Retinal pigment epithelial cell (primary cell): ENCODE data around the gene AGTPBP1.
"Not testable (repeated sequence)": the region's sequence is repeated elsewhere in the genome, so short reads cannot be mapped to it uniquely, and the experiment has no call there.

Experiments
- DNase-seq: peaks from one replicate; pipeline ENCODE4 v3.0.0-alpha.2; 2010; ENCODE audit warnings: low read depth
- H3K4me3 ChIP-seq: 2 replicates; pipeline ENCODE4 v1.5.1; 2011; ENCODE audit warnings: mild to moderate bottlenecking, low read length, control low read depth, moderate library complexity
- TF ChIP-seq, protein P1 (sequence below): conservative IDR thresholded peaks from 2 replicates; pipeline ENCODE4 v1.5.1; 2011; ENCODE audit warnings: low read depth, low read length, control low read depth, inconsistent platforms

Gene AGTPBP1, protein sequence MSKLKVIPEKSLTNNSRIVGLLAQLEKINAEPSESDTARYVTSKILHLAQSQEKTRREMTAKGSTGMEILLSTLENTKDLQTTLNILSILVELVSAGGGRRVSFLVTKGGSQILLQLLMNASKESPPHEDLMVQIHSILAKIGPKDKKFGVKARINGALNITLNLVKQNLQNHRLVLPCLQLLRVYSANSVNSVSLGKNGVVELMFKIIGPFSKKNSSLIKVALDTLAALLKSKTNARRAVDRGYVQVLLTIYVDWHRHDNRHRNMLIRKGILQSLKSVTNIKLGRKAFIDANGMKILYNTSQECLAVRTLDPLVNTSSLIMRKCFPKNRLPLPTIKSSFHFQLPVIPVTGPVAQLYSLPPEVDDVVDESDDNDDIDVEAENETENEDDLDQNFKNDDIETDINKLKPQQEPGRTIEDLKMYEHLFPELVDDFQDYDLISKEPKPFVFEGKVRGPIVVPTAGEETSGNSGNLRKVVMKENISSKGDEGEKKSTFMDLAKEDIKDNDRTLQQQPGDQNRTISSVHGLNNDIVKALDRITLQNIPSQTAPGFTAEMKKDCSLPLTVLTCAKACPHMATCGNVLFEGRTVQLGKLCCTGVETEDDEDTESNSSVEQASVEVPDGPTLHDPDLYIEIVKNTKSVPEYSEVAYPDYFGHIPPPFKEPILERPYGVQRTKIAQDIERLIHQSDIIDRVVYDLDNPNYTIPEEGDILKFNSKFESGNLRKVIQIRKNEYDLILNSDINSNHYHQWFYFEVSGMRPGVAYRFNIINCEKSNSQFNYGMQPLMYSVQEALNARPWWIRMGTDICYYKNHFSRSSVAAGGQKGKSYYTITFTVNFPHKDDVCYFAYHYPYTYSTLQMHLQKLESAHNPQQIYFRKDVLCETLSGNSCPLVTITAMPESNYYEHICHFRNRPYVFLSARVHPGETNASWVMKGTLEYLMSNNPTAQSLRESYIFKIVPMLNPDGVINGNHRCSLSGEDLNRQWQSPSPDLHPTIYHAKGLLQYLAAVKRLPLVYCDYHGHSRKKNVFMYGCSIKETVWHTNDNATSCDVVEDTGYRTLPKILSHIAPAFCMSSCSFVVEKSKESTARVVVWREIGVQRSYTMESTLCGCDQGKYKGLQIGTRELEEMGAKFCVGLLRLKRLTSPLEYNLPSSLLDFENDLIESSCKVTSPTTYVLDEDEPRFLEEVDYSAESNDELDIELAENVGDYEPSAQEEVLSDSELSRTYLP

DNA sequence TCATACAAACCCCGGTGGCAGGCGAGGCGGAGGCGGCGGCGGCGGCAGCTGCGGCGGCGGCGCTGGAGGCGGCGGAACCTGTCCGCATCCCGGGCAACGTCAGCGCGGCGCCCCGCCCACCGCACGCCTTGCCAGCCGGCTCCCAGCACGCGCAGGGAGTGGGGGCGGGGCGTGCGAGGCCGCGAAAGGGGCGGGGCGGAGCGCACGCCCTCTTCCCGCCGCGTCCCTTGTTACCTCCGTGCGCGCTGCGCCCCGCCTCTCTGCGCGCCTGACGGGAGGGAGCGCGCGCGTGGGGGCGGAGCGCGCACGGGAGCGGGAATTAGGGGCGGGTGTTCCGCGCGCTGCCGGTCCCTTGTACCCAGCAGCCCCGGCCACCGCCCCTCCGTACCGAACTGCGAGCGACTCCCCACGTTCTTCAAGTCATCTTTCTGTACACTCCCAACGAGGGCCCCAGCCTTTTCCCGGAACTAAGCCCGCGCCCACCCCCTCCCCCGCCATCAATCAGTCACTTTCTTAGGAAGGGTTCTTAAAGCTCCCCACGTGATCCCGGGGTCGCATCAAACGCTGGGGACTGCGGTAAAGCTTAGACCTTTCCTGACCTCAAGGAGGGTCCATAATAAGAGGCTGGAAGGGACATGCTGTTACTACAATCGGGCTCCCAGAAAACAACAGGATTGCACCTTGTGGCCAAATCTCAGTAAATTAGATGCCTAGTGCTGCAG lies at the start of gene AGTPBP1:
AGTPBP1 (minus strand) TSS at position 80 of the 722 bp plus-strand sequence. CDS start 29,421 bp downstream, outside the sequence.
- peak; percentile 58 for DNase-seq
- TF ChIP-seq, protein P1, sequence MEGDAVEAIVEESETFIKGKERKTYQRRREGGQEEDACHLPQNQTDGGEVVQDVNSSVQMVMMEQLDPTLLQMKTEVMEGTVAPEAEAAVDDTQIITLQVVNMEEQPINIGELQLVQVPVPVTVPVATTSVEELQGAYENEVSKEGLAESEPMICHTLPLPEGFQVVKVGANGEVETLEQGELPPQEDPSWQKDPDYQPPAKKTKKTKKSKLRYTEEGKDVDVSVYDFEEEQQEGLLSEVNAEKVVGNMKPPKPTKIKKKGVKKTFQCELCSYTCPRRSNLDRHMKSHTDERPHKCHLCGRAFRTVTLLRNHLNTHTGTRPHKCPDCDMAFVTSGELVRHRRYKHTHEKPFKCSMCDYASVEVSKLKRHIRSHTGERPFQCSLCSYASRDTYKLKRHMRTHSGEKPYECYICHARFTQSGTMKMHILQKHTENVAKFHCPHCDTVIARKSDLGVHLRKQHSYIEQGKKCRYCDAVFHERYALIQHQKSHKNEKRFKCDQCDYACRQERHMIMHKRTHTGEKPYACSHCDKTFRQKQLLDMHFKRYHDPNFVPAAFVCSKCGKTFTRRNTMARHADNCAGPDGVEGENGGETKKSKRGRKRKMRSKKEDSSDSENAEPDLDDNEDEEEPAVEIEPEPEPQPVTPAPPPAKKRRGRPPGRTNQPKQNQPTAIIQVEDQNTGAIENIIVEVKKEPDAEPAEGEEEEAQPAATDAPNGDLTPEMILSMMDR: peak; percentile 9
- H3K4me3 ChIP-seq: peak within 1 kb of the TSS; percentile 78

DNA sequence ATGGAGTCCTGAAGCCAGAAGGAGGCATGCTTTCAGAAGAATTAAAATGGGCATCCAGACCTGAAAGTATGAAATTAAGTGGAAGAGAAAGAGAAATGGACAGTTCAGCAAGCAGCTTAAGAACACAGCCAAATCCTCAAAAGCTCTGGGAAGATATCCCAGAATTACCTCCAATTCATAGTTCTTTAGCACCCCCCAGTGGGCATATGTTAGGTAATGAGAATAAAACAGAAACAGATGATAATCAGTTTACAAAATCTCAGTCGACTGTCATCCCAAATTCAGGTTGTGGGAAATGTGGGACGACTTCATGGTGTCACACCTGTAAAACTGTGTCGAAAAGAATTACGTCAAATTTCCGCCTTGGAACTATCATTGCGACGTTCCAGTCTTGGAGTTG lies 44.4 kb upstream of the AGTPBP1 start:
- not testable (repeated sequence) for DNase-seq, H3K4me3 ChIP-seq

- not testable (repeated sequence) for DNase-seq, H3K4me3 ChIP-seq
Measured at GRCh38 chr9:85773844-85774243, 32.1 kb upstream of the AGTPBP1 start.

DNA sequence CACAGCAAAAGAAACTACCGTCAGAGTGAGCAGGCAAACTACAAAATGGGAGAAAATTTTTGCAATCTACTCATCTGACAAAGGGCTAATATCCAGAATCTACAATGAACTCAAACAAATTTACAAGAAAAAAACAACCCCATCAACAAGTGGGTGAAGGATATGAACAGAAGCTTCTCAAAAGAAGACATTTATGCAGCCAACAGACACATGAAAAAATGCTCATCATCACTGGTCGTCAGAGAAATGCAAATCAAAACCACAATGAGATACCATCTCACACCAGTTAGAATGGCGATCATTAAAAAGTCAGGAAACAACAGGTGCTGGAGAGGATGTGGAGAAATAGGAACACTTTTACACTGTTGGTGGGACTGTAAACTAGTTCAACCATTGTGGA lies 20.0 kb upstream of the AGTPBP1 start:
- DNase-seq, H3K4me3 ChIP-seq: not testable (repeated sequence)

GRCh38 chr9:85757716-85758115 lies 16.0 kb upstream of the AGTPBP1 start:
- not testable (repeated sequence) for H3K4me3 ChIP-seq, DNase-seq

- not testable (repeated sequence) for H3K4me3 ChIP-seq, DNase-seq
Measured at GRCh38 chr9:85756216-85756615, 14.5 kb upstream of the AGTPBP1 start.

GRCh38 chr9:85746309-85746708 lies 4.6 kb upstream of the AGTPBP1 start:
- DNase-seq: no peak
- TF ChIP-seq, protein P1: no peak
- no peak overlapping the region for H3K4me3 ChIP-seq

DNA sequence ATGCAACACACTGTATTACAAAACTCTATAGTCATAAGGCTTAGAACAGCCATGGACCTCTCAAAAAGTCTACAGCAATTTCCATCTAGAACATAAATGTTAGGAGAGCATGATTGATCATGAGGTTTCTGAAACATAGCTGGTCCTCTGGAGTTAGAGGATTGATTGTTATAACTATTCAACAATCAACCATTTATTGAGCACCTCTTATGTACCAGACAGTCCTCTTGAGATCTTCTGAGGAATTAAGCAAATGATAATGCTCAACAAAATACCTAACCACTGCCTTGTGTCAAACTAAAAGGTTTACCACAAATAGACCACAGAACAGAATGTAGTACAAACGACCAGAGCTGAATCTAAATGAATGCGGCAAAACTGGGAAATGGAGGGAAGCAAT lies 3.4 kb upstream of the AGTPBP1 start:
- no peak overlapping the region for H3K4me3 ChIP-seq
- no peak for DNase-seq
- TF ChIP-seq, protein P1: no peak

GRCh38 chr9:85744480-85744879 lies 2.7 kb upstream of the AGTPBP1 start:
- DNase-seq: no peak
- no peak overlapping the region for H3K4me3 ChIP-seq
- TF ChIP-seq, protein P1: no peak
